OCI-LY3 (cell line): ENCODE results near the gene EFNA5.

ENCODE experiments used
- CTCF ChIP-seq: fragments of 200-600, 300-600 bp; sonication (generic); IDR thresholded peaks from 2 replicates; pipeline ENCODE4 v1.5.1; 2014; ENCODE audit warnings: antibody characterized with exemption, low read length, low read depth
- EZH2phosphoT487 ChIP-seq: fragments of 200-600 bp; shearing (Covaris generic); IDR thresholded peaks from 2 replicates; pipeline ENCODE4 v1.6.1; 2018; ENCODE audit warnings: antibody characterized with exemption, mixed run types, low read depth

DNA sequence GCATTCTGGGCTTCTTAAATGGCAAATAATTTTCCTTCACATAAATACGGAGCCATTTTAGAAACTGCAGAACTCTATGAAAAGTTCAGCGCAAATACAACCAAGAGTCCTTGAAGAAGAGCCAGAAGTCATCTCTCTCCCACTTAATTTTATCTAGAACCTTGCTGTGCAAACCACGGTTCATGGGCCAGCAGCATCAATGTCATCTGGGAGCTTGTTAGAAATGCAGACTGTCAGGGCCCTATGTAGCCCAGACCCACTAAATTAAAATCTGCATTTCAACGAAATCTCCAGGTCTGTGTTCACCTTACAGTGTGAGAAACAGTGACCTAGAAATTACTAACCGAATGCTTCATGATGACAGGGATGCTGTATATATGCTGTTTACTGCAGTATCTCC, 12.2 kb downstream of the EFNA5 start:
- TF ChIP-seq CTCF = no peak
- TF ChIP-seq EZH2phosphoT487 = no peak
